Measurements from ENCODE around the gene PYHIN1.
"Not testable (repeated sequence)": the region's sequence is repeated elsewhere in the genome, so short reads cannot be mapped to it uniquely, and the experiment has no call there.

The PYHIN1 gene

GRCh38 chr1:159000625-159001024 is 69.3 kb downstream of the PYHIN1 start:
- Histone ChIP-seq H3K4me1 (ENCODE audit: control insufficient read depth, insufficient read depth, low read length) (peaks cover 40% of the 10 kb centered on the region), H3K27me3 (ENCODE audit: control insufficient read depth, insufficient read depth, low read length) (peaks cover 21% of the 10 kb centered on the region), H3K9me3 (ENCODE audit: control insufficient read depth, insufficient read depth, low read length) (no peaks in the 10 kb centered on the region), H3K36me3 (ENCODE audit: control insufficient read depth, insufficient read depth, low read length) (no peaks in the 10 kb centered on the region), H3K27ac (ENCODE audit: low read depth, low read length) (peak overlapping the region; percentile 98), H3K9ac (ENCODE audit: low read depth, low read length) (no peak overlapping the region), H3K4me3 (ENCODE audit: low read depth, low read length) (peak overlapping the region; percentile 64)

GRCh38 chr1:159005161-159005560 is 73.8 kb downstream of the PYHIN1 start:
- H3K9me3 ChIP-seq (ENCODE audit: control insufficient read depth, insufficient read depth, low read length), result no peaks in the 10 kb centered on the region
- H3K27ac ChIP-seq (ENCODE audit: low read depth, low read length), result peak overlapping the region; percentile 80
- no peak overlapping the region for H3K9ac ChIP-seq (ENCODE audit: low read depth, low read length)
- peaks cover 40% of the 10 kb centered on the region for H3K27me3 ChIP-seq (ENCODE audit: control insufficient read depth, insufficient read depth, low read length)
- peaks cover 63% of the 10 kb centered on the region for H3K4me1 ChIP-seq (ENCODE audit: control insufficient read depth, insufficient read depth, low read length)
- no peaks in the 10 kb centered on the region for H3K36me3 ChIP-seq (ENCODE audit: control insufficient read depth, insufficient read depth, low read length)
- no peak overlapping the region; the same call in 1 of the 2 replicates for H3K4me3 ChIP-seq (ENCODE audit: low read depth, low read length)

GRCh38 chr1:159005676-159006075 is 74.3 kb downstream of the PYHIN1 start:
- H3K4me1 ChIP-seq (ENCODE audit: control insufficient read depth, insufficient read depth, low read length), result peaks cover 58% of the 10 kb centered on the region
- peak overlapping the region; percentile 55 for H3K4me3 ChIP-seq (ENCODE audit: low read depth, low read length)
- peak overlapping the region; percentile 80 for H3K27ac ChIP-seq (ENCODE audit: low read depth, low read length)
- no peak overlapping the region for H3K9ac ChIP-seq (ENCODE audit: low read depth, low read length)
- H3K9me3 ChIP-seq (ENCODE audit: control insufficient read depth, insufficient read depth, low read length), result no peaks in the 10 kb centered on the region
- peaks cover 40% of the 10 kb centered on the region for H3K27me3 ChIP-seq (ENCODE audit: control insufficient read depth, insufficient read depth, low read length)
- no peaks in the 10 kb centered on the region for H3K36me3 ChIP-seq (ENCODE audit: control insufficient read depth, insufficient read depth, low read length)

GRCh38 chr1:159006210-159006807 is 75.0 kb downstream of the PYHIN1 start:
- H3K9me3 ChIP-seq (ENCODE audit: control insufficient read depth, insufficient read depth, low read length); H3K9ac ChIP-seq (ENCODE audit: low read depth, low read length); H3K36me3 ChIP-seq (ENCODE audit: control insufficient read depth, insufficient read depth, low read length): not testable (repeated sequence)
- peaks cover 51% of the 10 kb centered on the region for H3K4me1 ChIP-seq (ENCODE audit: control insufficient read depth, insufficient read depth, low read length)
- peaks cover 40% of the 10 kb centered on the region for H3K27me3 ChIP-seq (ENCODE audit: control insufficient read depth, insufficient read depth, low read length)
- H3K4me3 ChIP-seq (ENCODE audit: low read depth, low read length), result peak overlapping the region; percentile 55
- H3K27ac ChIP-seq (ENCODE audit: low read depth, low read length), result peak overlapping the region; percentile 80

- no peaks in the 10 kb centered on the region for H3K9me3 ChIP-seq (ENCODE audit: control insufficient read depth, insufficient read depth, low read length)
- H3K36me3 ChIP-seq (ENCODE audit: control insufficient read depth, insufficient read depth, low read length), result no peaks in the 10 kb centered on the region
- no peak overlapping the region for H3K4me3 ChIP-seq (ENCODE audit: low read depth, low read length)
- H3K4me1 ChIP-seq (ENCODE audit: control insufficient read depth, insufficient read depth, low read length), result peaks cover 40% of the 10 kb centered on the region
- peaks cover 36% of the 10 kb centered on the region for H3K27me3 ChIP-seq (ENCODE audit: control insufficient read depth, insufficient read depth, low read length)
- no peak overlapping the region for H3K27ac ChIP-seq (ENCODE audit: low read depth, low read length)
- no peak overlapping the region for H3K9ac ChIP-seq (ENCODE audit: low read depth, low read length)
Observed at GRCh38 chr1:159007726-159008125, 76.4 kb downstream of the PYHIN1 start.

- H3K36me3 ChIP-seq (ENCODE audit: control insufficient read depth, insufficient read depth, low read length), result no peaks in the 10 kb centered on the region
- H3K27me3 ChIP-seq (ENCODE audit: control insufficient read depth, insufficient read depth, low read length), result peaks cover 36% of the 10 kb centered on the region
- H3K4me1 ChIP-seq (ENCODE audit: control insufficient read depth, insufficient read depth, low read length), result peaks cover 35% of the 10 kb centered on the region
- H3K4me3 ChIP-seq (ENCODE audit: low read depth, low read length), result no peak overlapping the region
- no peak overlapping the region for H3K27ac ChIP-seq (ENCODE audit: low read depth, low read length)
- no peak overlapping the region for H3K9ac ChIP-seq (ENCODE audit: low read depth, low read length)
- H3K9me3 ChIP-seq (ENCODE audit: control insufficient read depth, insufficient read depth, low read length), result no peaks in the 10 kb centered on the region
Observed at GRCh38 chr1:159008744-159009188, 77.4 kb downstream of the PYHIN1 start.

GRCh38 chr1:159009287-159009686 is 77.9 kb downstream of the PYHIN1 start:
- Histone ChIP-seq H3K27me3 (ENCODE audit: control insufficient read depth, insufficient read depth, low read length) (peaks cover 35% of the 10 kb centered on the region), H3K36me3 (ENCODE audit: control insufficient read depth, insufficient read depth, low read length) (no peaks in the 10 kb centered on the region), H3K4me3 (ENCODE audit: low read depth, low read length) (no peak overlapping the region), H3K4me1 (ENCODE audit: control insufficient read depth, insufficient read depth, low read length) (peaks cover 35% of the 10 kb centered on the region), H3K9me3 (ENCODE audit: control insufficient read depth, insufficient read depth, low read length) (no peaks in the 10 kb centered on the region), H3K27ac (ENCODE audit: low read depth, low read length) (no peak overlapping the region), H3K9ac (ENCODE audit: low read depth, low read length) (no peak overlapping the region)

- no peaks in the 10 kb centered on the region for H3K9me3 ChIP-seq (ENCODE audit: control insufficient read depth, insufficient read depth, low read length)
- no peak within 1 kb of the TSS for H3K9ac ChIP-seq (ENCODE audit: low read depth, low read length)
- no peak within 1 kb of the TSS for H3K27ac ChIP-seq (ENCODE audit: low read depth, low read length)
- H3K27me3 ChIP-seq (ENCODE audit: control insufficient read depth, insufficient read depth, low read length), result peaks cover 30% of the 10 kb centered on the region
- H3K4me1 ChIP-seq (ENCODE audit: control insufficient read depth, insufficient read depth, low read length), result peaks cover 33% of the 10 kb centered on the region
- no peaks in the 10 kb centered on the region for H3K36me3 ChIP-seq (ENCODE audit: control insufficient read depth, insufficient read depth, low read length)
- H3K4me3 ChIP-seq (ENCODE audit: low read depth, low read length), result no peak within 1 kb of the TSS
Observed at GRCh38 chr1:159009704-159010361, 78.5 kb downstream of the PYHIN1 start, which contains the start of gene IFI16. Gene IFI16 (plus strand): TSS chr1:159009907. CDS start chr1:159014681, 4,774 bp downstream.

- H3K27me3 ChIP-seq (ENCODE audit: control insufficient read depth, insufficient read depth, low read length), result peaks cover 24% of the 10 kb centered on the region
- H3K9me3 ChIP-seq (ENCODE audit: control insufficient read depth, insufficient read depth, low read length), result no peaks in the 10 kb centered on the region
- no peak overlapping the region for H3K4me3 ChIP-seq (ENCODE audit: low read depth, low read length)
- peaks cover 27% of the 10 kb centered on the region for H3K4me1 ChIP-seq (ENCODE audit: control insufficient read depth, insufficient read depth, low read length)
- H3K27ac ChIP-seq (ENCODE audit: low read depth, low read length), result no peak overlapping the region
- H3K9ac ChIP-seq (ENCODE audit: low read depth, low read length), result no peak overlapping the region
- H3K36me3 ChIP-seq (ENCODE audit: control insufficient read depth, insufficient read depth, low read length), result no peaks in the 10 kb centered on the region
Observed at GRCh38 chr1:159010391-159010790, 79.0 kb downstream of the PYHIN1 start.

- peaks cover 22% of the 10 kb centered on the region for H3K4me1 ChIP-seq (ENCODE audit: control insufficient read depth, insufficient read depth, low read length)
- not testable (repeated sequence) for H3K9ac ChIP-seq (ENCODE audit: low read depth, low read length)
Observed at GRCh38 chr1:159011001-159011400, 79.6 kb downstream of the PYHIN1 start.

GRCh38 chr1:159011751-159012150 is 80.4 kb downstream of the PYHIN1 start:
- Histone ChIP-seq H3K4me3 (ENCODE audit: low read depth, low read length) (no peak overlapping the region), H3K9me3 (ENCODE audit: control insufficient read depth, insufficient read depth, low read length) (no peaks in the 10 kb centered on the region), H3K36me3 (ENCODE audit: control insufficient read depth, insufficient read depth, low read length) (no peaks in the 10 kb centered on the region), H3K27ac (ENCODE audit: low read depth, low read length) (no peak overlapping the region), H3K9ac (ENCODE audit: low read depth, low read length) (no peak overlapping the region), H3K4me1 (ENCODE audit: control insufficient read depth, insufficient read depth, low read length) (peaks cover 19% of the 10 kb centered on the region), H3K27me3 (ENCODE audit: control insufficient read depth, insufficient read depth, low read length) (peaks cover 21% of the 10 kb centered on the region)

More at GRCh38 chr1:159011001-159011400, 79.6 kb downstream of the PYHIN1 start:
- H3K27ac ChIP-seq (ENCODE audit: low read depth, low read length); H3K9me3 ChIP-seq (ENCODE audit: control insufficient read depth, insufficient read depth, low read length); H3K4me3 ChIP-seq (ENCODE audit: low read depth, low read length); H3K36me3 ChIP-seq (ENCODE audit: control insufficient read depth, insufficient read depth, low read length): not testable (repeated sequence)
- peaks cover 21% of the 10 kb centered on the region for H3K27me3 ChIP-seq (ENCODE audit: control insufficient read depth, insufficient read depth, low read length)

Measured in HUES48 (cell line).